HEK293 (cell line): ENCODE data around the gene C9orf153.

Experiments used
- CTCF ChIA-PET: fragments of 350-600 bp; formaldehyde crosslinking; extraction: SDS; loops from one replicate; lab custom pipeline; 2021; ENCODE audit warnings: antibody characterized with exemption; lab: Yijun Ruan, JAX
- POLR2A ChIA-PET: fragments of 300-600 bp; formaldehyde crosslinking; extraction: SDS; loops from one replicate; lab custom pipeline; 2020; ENCODE audit warnings: antibody characterized with exemption, inconsistent platforms; lab: Yijun Ruan, JAX
- H3K27ac ChIP-seq: fragments of 200-500 bp; sonication (Bioruptor generic); 2 replicates; pipeline ENCODE4 v1.5.1; 2014; ENCODE audit warnings: low read depth, low read length, control low read depth, inconsistent platforms; ENCODE audit errors: extremely low read depth
- H3K36me3 ChIP-seq, 2 experiments: fragments of 200-500 bp in 1 of 2; sonication (Bioruptor generic) in 1 of 2; 1 replicate in 1 of 2; 2 replicates in 1 of 2; pipeline ENCODE4 v1.5.1; 2014 to 2017; ENCODE audit warnings: inconsistent platforms in 2 of 2, low read length in 2 of 2; ENCODE audit not compliant: control insufficient read depth in 2 of 2, insufficient read depth in 1 of 2
- H3K4me1 ChIP-seq: fragments of 200-500 bp; sonication (Bioruptor generic); 2 replicates; pipeline ENCODE4 v1.5.1; 2014; ENCODE audit warnings: mild to moderate bottlenecking, low read length, inconsistent platforms; ENCODE audit not compliant: control insufficient read depth, insufficient read depth
- H3K4me3 ChIP-seq: 2 replicates; pipeline ENCODE4 v1.5.1; 2011; ENCODE audit warnings: low read depth, mild to moderate bottlenecking, control low read depth, low read length, moderate library complexity
- H3K9me3 ChIP-seq: fragments of 200-500 bp; sonication (Bioruptor generic); 2 replicates; pipeline ENCODE4 v1.5.1; 2014; ENCODE audit warnings: low read depth, low read length, inconsistent platforms; ENCODE audit not compliant: control insufficient read depth, insufficient read depth
- FEZF1 ChIP-seq: fragments of 450-650 bp; formaldehyde crosslinking; IDR thresholded peaks from 2 replicates; pipeline ENCODE4 v1.5.1; 2016; ENCODE audit warnings: missing biosample characterization, missing genetic modification characterization
- PRDM10 ChIP-seq: fragments of 450-650 bp; formaldehyde crosslinking; IDR thresholded peaks from 2 replicates; pipeline ENCODE4 v1.5.1; 2016; ENCODE audit warnings: missing biosample characterization, missing genetic modification characterization
- ZNF112 ChIP-seq: fragments of 450-650 bp; formaldehyde crosslinking; IDR thresholded peaks from 2 replicates; pipeline ENCODE4 v1.5.0; 2017; ENCODE audit warnings: missing biosample characterization, missing genetic modification characterization
- ZNF175 ChIP-seq: fragments of 450-650 bp; formaldehyde crosslinking; IDR thresholded peaks from 2 replicates; pipeline ENCODE4 v1.5.1; 2016; ENCODE audit warnings: missing biosample characterization, missing genetic modification characterization
- ZNF311 ChIP-seq: fragments of 450-650 bp; formaldehyde crosslinking; IDR thresholded peaks from 2 replicates; pipeline ENCODE4 v1.5.1; 2017; ENCODE audit warnings: missing biosample characterization, missing genetic modification characterization, borderline replicate concordance
- ZNF521 ChIP-seq: fragments of 450-650 bp; formaldehyde crosslinking; IDR thresholded peaks from 2 replicates; pipeline ENCODE4 v1.5.1; 2017; ENCODE audit warnings: missing biosample characterization, mild to moderate bottlenecking, missing genetic modification characterization
- ZNF560 ChIP-seq: fragments of 450-650 bp; formaldehyde crosslinking; IDR thresholded peaks from 2 replicates; pipeline ENCODE4 v1.5.1; 2017; ENCODE audit warnings: missing biosample characterization, missing genetic modification characterization, borderline replicate concordance
- TF ChIP-seq, protein P1 (sequence below): fragments of 450-650 bp; formaldehyde crosslinking; IDR thresholded peaks from 2 replicates; pipeline ENCODE4 v1.5.1; 2017; ENCODE audit warnings: missing biosample characterization, missing genetic modification characterization

The C9orf153 gene

GRCh38 chr9:86304236-86304730 lies 44.8 kb upstream of the C9orf153 start:
- H3K27ac ChIP-seq, result no peak overlapping the region
- CTCF ChIA-PET, result no interaction called here
- no peaks in the 10 kb centered on the region for H3K9me3 ChIP-seq
- POLR2A ChIA-PET, result no interaction called here
- H3K36me3 ChIP-seq, result peaks cover 19 to 64% of the 10 kb centered on the region in 2 experiments
- TF ChIP-seq ZNF560 (tag by site-specific recombination) (no peak), ZNF521 (tag by site-specific recombination) (no peak)
- TF ChIP-seq, all 188 proteins: peak for 0
- Histone ChIP-seq H3K4me1 (peaks cover 2% of the 10 kb centered on the region; the same call in 1 of the 2 replicates), H3K4me3 (no peak overlapping the region)

DNA sequence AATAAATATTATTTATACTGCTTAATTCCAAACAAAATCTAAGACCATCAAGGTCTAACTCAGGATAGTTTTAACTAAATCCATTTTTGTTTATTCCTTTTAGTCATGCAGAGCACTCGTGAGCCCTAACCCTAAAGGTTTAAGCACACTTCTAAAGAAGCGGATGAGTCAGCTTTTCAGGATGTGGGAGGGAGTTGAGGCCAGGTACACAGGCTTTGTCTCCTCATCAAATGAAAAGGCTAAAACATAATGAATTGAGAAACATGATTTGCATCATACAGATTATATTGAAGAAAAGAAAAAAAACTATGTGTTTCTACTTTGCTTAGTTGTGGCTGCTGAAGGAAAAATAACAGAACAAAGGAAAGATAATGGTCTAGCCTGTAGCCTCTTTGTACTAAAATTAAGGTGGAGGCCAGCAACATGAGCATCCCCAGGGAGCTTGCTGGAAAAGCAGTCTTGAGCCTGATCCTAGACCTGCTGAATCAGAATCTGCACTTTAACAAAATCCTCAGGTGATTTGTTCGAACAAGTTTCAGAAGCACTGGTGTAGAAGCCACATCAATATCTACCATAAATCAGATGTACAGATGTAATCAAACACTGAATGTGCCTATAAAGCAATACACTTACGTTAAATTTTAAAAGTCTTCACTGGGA lies 44.0 kb upstream of the C9orf153 start:
- ChIA-PET POLR2A (no interaction called here), CTCF (no interaction called here)

DNA sequence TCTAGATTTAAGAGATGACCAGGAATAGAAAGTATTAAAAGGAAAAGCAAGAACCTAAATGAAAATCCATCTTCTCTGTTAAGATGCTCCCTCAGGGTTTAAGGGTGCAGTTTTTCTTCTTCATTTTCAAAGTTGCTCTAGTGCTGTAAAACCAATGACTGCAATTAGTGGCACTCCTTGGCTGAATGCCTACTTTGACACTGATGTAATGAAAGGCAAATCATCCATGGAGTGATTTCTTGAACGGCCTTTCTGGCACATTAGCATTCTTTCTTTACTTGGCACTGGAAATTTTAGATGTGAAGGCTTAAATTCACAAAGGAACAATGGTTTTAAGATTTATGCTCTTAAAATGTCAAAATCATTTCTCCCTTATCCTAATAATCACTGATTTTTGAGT lies 42.2 kb upstream of the C9orf153 start:
- H3K27ac ChIP-seq, result no peak overlapping the region
- H3K9me3 ChIP-seq, result no peaks in the 10 kb centered on the region
- no peak overlapping the region for H3K4me3 ChIP-seq
- H3K4me1 ChIP-seq, result peaks cover 2% of the 10 kb centered on the region; the same call in 1 of the 2 replicates
- ChIA-PET CTCF (interaction anchor here (1.1 kb wide), 1 partner anchor 100 kb away, joined by 5 read pairs; no protein-coding TSS in a partner anchor), POLR2A (no interaction called here)
- TF ChIP-seq ZNF112 (tag by site-specific recombination), result no peak
- TF ChIP-seq, protein P1, sequence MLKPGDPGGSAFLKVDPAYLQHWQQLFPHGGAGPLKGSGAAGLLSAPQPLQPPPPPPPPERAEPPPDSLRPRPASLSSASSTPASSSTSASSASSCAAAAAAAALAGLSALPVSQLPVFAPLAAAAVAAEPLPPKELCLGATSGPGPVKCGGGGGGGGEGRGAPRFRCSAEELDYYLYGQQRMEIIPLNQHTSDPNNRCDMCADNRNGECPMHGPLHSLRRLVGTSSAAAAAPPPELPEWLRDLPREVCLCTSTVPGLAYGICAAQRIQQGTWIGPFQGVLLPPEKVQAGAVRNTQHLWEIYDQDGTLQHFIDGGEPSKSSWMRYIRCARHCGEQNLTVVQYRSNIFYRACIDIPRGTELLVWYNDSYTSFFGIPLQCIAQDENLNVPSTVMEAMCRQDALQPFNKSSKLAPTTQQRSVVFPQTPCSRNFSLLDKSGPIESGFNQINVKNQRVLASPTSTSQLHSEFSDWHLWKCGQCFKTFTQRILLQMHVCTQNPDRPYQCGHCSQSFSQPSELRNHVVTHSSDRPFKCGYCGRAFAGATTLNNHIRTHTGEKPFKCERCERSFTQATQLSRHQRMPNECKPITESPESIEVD (tag by site-specific recombination), result peak; percentile 40; the same call in 1 of the 2 replicates
- peaks cover 14 to 68% of the 10 kb centered on the region in 2 experiments for H3K36me3 ChIP-seq

More for the DNA sequence above, 44.0 kb upstream of the C9orf153 start:
- TF ChIP-seq PRDM10 (0 out of 2 replicates have a peak, but pooled peaks have one; percentile 30), ZNF175 (tag by site-specific recombination) (no peak)
- H3K36me3 ChIP-seq, result peaks cover 19 to 68% of the 10 kb centered on the region in 2 experiments
- peaks cover 2% of the 10 kb centered on the region; the same call in 1 of the 2 replicates for H3K4me1 ChIP-seq
- no peaks in the 10 kb centered on the region for H3K9me3 ChIP-seq
- H3K27ac ChIP-seq, result no peak overlapping the region
- no peak overlapping the region for H3K4me3 ChIP-seq

DNA sequence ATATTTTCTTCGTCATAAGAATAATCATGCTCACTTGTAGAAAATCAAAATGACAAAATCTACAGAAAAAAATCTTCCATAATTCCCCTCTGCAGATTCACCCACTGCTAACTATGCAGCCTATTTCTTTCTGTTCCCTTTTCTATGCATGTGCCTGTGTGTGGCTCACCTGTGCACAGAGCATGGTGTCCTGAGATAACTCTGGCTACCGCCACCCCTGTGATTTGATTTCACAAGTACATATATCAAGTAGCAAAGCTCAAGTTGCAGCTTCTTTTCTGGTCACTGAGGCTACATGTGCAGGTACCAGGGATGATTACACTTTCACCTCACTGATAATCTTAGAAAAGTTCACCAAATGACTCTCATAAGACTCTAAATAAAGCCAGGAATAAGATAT lies 41.2 kb upstream of the C9orf153 start:
- Histone ChIP-seq H3K36me3 (peaks cover 10 to 67% of the 10 kb centered on the region in 2 experiments), H3K9me3 (no peaks in the 10 kb centered on the region), H3K27ac (no peak overlapping the region), H3K4me3 (no peak overlapping the region), H3K4me1 (peaks cover 2% of the 10 kb centered on the region; the same call in 1 of the 2 replicates)
- POLR2A ChIA-PET, result no interaction called here
- TF ChIP-seq FEZF1 (tag by site-specific recombination) (no peak), ZNF311 (no peak)
- CTCF ChIA-PET, result no interaction called here
